ENCODE data around the gene FBXO9.

The FBXO9 gene

DNA sequence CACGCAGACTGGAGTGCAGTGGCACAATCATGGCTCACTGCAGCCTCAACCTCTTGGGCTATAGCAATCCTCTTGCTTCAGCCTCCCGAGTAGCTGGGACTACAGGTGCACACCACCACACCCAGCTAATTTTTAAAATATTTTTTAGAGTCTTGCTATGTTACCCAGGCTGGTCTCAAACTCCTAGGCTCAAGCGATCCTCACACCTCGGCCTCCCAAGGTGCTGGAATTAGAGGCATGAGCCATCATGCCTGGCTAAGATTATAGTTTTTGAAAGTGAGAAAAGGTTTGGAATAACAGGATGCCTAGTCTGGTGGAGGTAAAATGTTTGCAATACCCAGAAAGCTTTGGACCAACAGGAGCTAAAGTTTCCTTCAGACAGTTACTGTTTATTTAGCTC is 60.1 kb downstream of the FBXO9 start:
- Mint-ChIP-seq H3K4me3 (no peak overlapping the region), H3K27ac (no peak overlapping the region), H3K36me3 (no peaks in the 10 kb centered on the region), H3K9me3 (no peaks in the 10 kb centered on the region), H3K4me1 (no peaks in the 10 kb centered on the region)
- ATAC-seq (no peak), DNase-seq (ENCODE audit: low spot score in 2 of 2) (no peak)

DNA sequence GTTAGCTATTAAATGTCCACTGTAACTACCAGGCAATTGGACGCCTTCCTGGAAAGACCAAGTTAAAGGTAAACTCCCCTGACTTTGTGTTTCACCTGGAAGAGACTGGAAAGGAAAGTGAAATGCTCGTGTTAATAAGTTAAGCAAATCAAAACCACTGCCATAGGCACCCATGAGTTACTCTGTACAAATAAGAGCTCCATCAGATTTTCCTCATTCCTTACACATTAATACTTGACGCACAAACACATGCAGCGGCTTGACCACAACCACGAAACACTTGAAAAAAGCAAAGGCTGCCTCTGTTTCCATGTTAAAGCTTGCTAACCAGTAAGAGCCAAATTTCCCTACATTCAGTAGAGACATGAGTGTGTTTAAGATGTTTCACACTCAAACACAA is 63.6 kb downstream of the FBXO9 start:
- no peak for ATAC-seq
- H3K9me3 Mint-ChIP-seq, result no peaks in the 10 kb centered on the region

DNA sequence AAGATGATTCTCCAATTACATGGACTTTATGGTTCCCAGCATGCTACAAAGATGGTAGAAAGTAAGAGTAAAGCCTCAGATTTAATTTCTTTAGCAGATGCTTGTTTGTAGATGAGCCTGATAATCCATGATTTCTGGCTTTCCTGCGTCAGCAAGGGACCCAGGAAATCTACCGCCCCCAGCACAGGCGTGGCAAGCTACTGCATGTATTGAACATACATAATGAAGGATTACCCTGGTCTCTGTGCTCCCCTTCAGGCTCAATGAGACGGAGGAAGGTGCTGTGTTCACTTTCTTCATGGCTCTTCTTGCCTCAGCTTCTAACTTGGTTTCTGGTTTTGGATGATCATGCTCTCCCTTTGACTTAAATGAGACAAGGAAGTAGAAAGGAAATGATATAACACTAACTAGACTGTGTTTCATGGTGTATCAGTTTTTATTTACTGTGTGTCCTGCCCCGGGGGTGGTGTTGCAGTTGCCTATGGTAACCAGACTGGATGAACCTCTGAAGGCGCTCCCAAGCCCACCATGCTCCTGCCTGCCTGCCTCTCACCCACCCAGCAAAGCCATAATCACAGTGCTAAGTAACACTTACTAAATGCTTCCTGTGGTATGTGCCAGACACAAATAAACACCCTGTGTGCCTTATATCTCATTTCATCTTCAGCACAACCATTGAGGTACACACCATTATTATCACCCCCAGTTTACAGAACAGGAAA is 65.5 kb downstream of the FBXO9 start:
- no peak for DNase-seq (ENCODE audit: low spot score in 2 of 2)
- H3K4me1 Mint-ChIP-seq, result no peaks in the 10 kb centered on the region
- H3K36me3 Mint-ChIP-seq, result no peaks in the 10 kb centered on the region
- no peak overlapping the region for H3K27ac Mint-ChIP-seq
- no peak for ATAC-seq
- no peak overlapping the region for H3K4me3 Mint-ChIP-seq
- no peaks in the 10 kb centered on the region for H3K9me3 Mint-ChIP-seq

More for the DNA sequence above, 63.6 kb downstream of the FBXO9 start:
- DNase-seq (ENCODE audit: low spot score in 2 of 2), result no peak
- Mint-ChIP-seq H3K4me3 (no peak overlapping the region), H3K4me1 (no peaks in the 10 kb centered on the region), H3K27ac (no peak overlapping the region), H3K36me3 (no peaks in the 10 kb centered on the region)

DNA sequence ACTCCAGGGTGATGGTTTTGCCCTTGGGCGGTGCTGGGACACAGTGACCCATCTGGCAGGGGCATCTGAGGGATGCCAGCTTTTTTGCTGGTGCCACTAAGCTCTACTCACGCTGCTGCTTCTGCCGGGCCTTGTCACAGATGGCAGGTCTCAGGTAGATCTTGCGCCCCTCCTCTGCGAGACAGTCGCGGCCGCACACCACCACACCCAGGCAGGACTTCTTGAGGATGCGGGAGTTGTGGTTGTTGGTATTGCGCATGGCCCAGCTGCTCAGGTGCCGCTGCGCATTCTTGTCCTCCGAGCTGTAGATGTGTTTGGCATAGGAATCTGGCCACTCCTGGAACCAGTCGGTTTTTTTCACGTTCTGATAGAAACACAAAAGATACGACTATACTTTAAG is 68.8 kb downstream of the FBXO9 start:
- Mint-ChIP-seq H3K27ac (no peak overlapping the region), H3K36me3 (no peaks in the 10 kb centered on the region), H3K4me3 (no peak overlapping the region), H3K4me1 (no peaks in the 10 kb centered on the region), H3K9me3 (no peaks in the 10 kb centered on the region)
- ATAC-seq (no peak), DNase-seq (ENCODE audit: low spot score in 2 of 2) (no peak)

DNA sequence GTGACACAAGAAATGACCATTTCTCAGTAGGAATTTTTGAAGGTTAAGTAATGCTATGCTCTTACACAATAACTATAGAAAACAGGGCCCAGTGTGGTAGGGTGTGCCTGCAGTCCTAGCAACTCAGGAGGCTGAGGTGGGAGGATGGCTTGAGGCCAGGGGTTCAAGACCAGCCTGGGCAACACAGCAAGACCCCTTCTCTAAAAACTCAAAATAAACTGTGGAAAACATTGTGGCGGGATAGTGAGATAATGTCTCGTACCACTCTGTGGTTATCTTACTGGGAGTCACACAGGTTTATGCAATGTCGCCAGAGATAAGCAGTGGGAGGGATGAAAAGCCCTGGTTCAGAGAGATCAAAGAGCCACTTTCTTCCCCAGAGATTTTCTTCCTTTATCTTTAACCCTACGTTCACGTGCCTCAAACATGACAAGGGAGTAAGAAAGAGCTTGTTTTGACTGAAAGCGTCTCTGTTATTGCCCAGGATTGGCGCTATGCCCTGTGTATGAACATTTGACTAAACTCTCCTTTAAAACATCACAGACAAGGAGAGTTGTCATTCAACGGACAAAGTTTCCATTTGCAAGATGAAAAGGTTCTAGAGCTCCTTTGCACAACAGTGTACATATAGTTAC is 69.5 kb downstream of the FBXO9 start:
- no peaks in the 10 kb centered on the region for H3K9me3 Mint-ChIP-seq
- no peak overlapping the region for H3K27ac Mint-ChIP-seq
- DNase-seq (ENCODE audit: low spot score in 2 of 2), result no peak
- no peak for ATAC-seq
- H3K4me1 Mint-ChIP-seq, result no peaks in the 10 kb centered on the region
- no peak overlapping the region for H3K4me3 Mint-ChIP-seq
- no peaks in the 10 kb centered on the region for H3K36me3 Mint-ChIP-seq

DNA sequence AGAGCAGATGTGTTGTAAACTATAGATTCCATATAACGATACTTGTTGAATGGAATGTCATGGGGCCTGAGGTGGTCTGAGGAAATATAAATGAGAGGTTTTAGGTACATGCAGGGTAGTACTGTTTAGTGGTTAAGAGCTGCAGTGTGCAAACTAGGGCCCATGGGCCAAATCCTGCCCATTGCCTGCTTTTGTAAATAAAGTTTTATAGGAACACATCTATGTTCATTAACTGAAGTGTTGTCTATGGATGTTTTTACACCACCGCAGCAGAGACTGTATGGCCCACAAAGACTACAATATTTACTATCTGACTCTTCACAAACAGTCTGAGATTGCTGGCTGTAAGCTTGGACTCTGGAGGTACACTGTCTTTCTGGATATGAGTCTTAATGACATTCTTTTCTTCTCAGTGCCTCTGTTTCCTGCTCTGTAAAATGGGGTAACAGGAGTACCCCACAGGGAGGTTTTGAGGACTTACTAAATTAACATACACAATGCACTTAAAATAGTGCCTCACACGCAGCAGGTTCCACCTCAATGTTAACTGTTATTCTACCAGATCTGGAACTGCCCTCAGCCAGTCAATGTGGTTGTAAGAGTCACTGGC is 70.9 kb downstream of the FBXO9 start:
- no peaks in the 10 kb centered on the region for H3K9me3 Mint-ChIP-seq

GRCh38 chr6:53139841-53140413 is 74.7 kb downstream of the FBXO9 start:
- no peak for DNase-seq (ENCODE audit: low spot score in 2 of 2)
- H3K4me3 Mint-ChIP-seq, result no peak overlapping the region

More for the DNA sequence above, 70.9 kb downstream of the FBXO9 start:
- no peak overlapping the region for H3K4me3 Mint-ChIP-seq
- no peak overlapping the region for H3K27ac Mint-ChIP-seq
- H3K36me3 Mint-ChIP-seq, result no peaks in the 10 kb centered on the region
- H3K4me1 Mint-ChIP-seq, result no peaks in the 10 kb centered on the region
- DNase-seq (ENCODE audit: low spot score in 2 of 2), result no peak
- ATAC-seq, result no peak

DNA sequence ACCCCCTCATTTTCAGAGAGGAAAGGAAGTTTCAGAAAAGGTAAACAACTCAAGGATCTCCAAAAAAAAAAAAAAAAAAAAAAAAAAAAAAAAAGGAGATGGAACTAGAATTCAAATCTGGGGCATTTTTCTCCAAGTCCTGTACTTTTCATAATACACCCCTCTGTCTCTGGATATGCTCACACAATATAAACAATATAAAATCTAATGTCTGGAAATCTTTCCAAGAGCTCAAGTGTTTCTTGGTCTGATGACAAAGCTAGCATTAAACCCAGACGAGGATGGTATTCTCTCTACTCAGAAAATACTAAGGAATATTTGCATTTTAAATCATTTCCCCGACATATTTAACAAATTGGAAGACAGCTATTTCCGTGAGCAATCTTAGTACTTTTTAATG is 77.6 kb downstream of the FBXO9 start:
- H3K4me3 Mint-ChIP-seq, result no peak overlapping the region
- DNase-seq (ENCODE audit: low spot score in 2 of 2) (no peak), ATAC-seq (no peak)
- no peaks in the 10 kb centered on the region for H3K9me3 Mint-ChIP-seq
- no peak overlapping the region for H3K27ac Mint-ChIP-seq
- H3K4me1 Mint-ChIP-seq, result no peaks in the 10 kb centered on the region
- H3K36me3 Mint-ChIP-seq, result no peaks in the 10 kb centered on the region

More at GRCh38 chr6:53139841-53140413, 74.7 kb downstream of the FBXO9 start:
- Mint-ChIP-seq H3K36me3 (no peaks in the 10 kb centered on the region), H3K27ac (no peak overlapping the region), H3K4me1 (no peaks in the 10 kb centered on the region), H3K9me3 (no peaks in the 10 kb centered on the region)
- no peak for ATAC-seq

- no peak for ATAC-seq
- Mint-ChIP-seq H3K27ac (no peak overlapping the region), H3K36me3 (no peaks in the 10 kb centered on the region), H3K4me1 (no peaks in the 10 kb centered on the region), H3K4me3 (no peak overlapping the region), H3K9me3 (no peaks in the 10 kb centered on the region)
- no peak for DNase-seq (ENCODE audit: low spot score in 2 of 2)
Measured at GRCh38 chr6:53143710-53144109, 78.5 kb downstream of the FBXO9 start.

DNA sequence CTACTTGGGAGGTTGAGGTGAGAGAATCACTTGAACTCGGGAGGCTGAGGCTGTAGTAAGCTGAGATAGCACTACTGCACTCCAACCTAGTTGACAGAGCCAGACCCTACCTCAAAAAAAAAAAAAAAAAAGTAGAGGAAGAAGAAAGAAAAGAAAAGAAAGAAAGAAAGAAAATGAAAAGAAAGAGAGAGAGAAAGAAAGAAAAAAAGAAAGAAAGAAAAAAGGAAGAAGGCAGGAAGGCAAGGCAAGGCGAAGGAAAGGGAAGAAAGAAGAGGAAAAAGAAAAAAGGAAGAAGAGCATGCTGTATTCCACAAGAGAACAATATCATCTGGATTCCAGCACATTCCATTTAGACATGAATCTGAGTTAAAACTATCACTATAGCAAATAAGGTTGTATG is 79.6 kb downstream of the FBXO9 start:
- no peaks in the 10 kb centered on the region for H3K36me3 Mint-ChIP-seq
- no peak overlapping the region for H3K27ac Mint-ChIP-seq
- no peaks in the 10 kb centered on the region for H3K9me3 Mint-ChIP-seq
- no peaks in the 10 kb centered on the region for H3K4me1 Mint-ChIP-seq
- ATAC-seq (no peak), DNase-seq (ENCODE audit: low spot score in 2 of 2) (no peak)
- H3K4me3 Mint-ChIP-seq, result no peak overlapping the region

DNA sequence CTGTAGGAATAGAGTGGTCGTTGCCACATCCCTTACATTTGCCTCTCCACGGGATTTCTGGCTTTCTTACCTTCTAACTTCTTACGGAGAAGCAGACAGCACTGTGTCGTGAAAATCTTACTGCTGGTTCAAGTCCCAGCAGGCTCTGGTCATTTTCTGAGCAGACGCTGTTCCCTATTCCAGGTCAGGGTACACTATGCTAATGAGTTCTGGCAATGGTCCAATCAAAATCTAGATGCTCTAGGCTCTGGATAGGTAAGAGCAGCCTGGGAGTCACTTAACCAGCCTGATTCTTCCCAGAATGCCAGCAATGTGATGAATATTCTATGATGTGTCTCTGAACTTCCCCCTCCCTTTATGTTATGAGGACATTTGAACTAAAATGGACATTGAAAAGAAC is 83.5 kb downstream of the FBXO9 start, which contains the start of gene GCM1:
Gene GCM1 (minus strand): TSS at position 158 of the 400 bp plus-strand sequence. CDS start 3,209 bp downstream, outside the sequence.
- no peak for DNase-seq (ENCODE audit: low spot score in 2 of 2)

More for the DNA sequence above, 83.5 kb downstream of the FBXO9 start, which contains the start of gene GCM1:
- Mint-ChIP-seq H3K27ac (no peak within 1 kb of the TSS), H3K4me3 (no peak within 1 kb of the TSS), H3K36me3 (no peaks in the 10 kb centered on the region), H3K9me3 (no peaks in the 10 kb centered on the region), H3K4me1 (no peaks in the 10 kb centered on the region)
- ATAC-seq, result no peak
